T-cell (primary cell): ENCODE data around the gene LHCGR. TPM values are rescaled to one million over a fixed set of nuclear protein-coding genes. Genes with fewer than 3 reads are reported as not detected.

Experiments
- ATAC-seq, 4 experiments: fragments of 200-7000 bp in 3 of 4; fragments of 150-1000 bp in 1 of 4; cut with Tn5 transposase; replicated peaks in 1 of 4; 1 replicate in 3 of 4; 2 replicates in 1 of 4; pipeline ENCODE4 v1.10.0; 2021; ENCODE audit warnings: moderate library complexity in 3 of 4, mild to moderate bottlenecking in 2 of 4, moderate number of reproducible peaks in 1 of 4
- CTCF ChIA-PET, 2 donors: fragments of 300-600 bp; sonication (Branson Sonifier 250); formaldehyde crosslinking; loops; one replicate each; lab custom pipeline; 2022; ENCODE audit warnings: antibody characterized with exemption in 2 of 2; lab: Charles Lee
- POLR2A ChIA-PET, 2 donors: fragments of 300-600 bp; sonication (Branson Sonifier 250); formaldehyde crosslinking; loops; one replicate each; lab custom pipeline; 2022; ENCODE audit warnings: antibody characterized with exemption in 2 of 2; lab: Charles Lee
- DNase-seq, 35 experiments: peaks; one replicate each; pipeline versions ENCODE4 v3.0.0 to v3.0.0-alpha.2; 2013 to 2023
- H3K27ac ChIP-seq: one replicate; pipeline ENCODE4 v1.5.1; 2013; ENCODE audit warnings: low read length
- H3K27me3 ChIP-seq, 2 experiments: replicated peaks in 1 of 2; 1 replicate in 1 of 2; 2 replicates in 1 of 2; pipeline versions ENCODE4 v1.6.1 to v1.7.0; 2013; ENCODE audit warnings: low read length in 1 of 2, mixed read lengths in 1 of 2; ENCODE audit not compliant: control insufficient read depth in 2 of 2, insufficient read depth in 2 of 2; ENCODE audit errors: extremely low read depth in 1 of 2
- H3K36me3 ChIP-seq, 2 donors: 1 replicate in 1 of 2; 2 replicates in 1 of 2; pipeline versions ENCODE4 v1.6.1 to v1.7.0; 2013; ENCODE audit warnings: low read length in 1 of 2; ENCODE audit not compliant: control insufficient read depth in 2 of 2, insufficient read depth in 1 of 2; ENCODE audit errors: extremely low read depth in 1 of 2
- H3K4me1 ChIP-seq, 2 experiments: 1 replicate in 1 of 2; 2 replicates in 1 of 2; pipeline versions ENCODE4 v1.6.1 to v1.7.0; 2013; ENCODE audit warnings: low read length in 2 of 2, mixed read lengths in 1 of 2; ENCODE audit not compliant: insufficient read depth in 2 of 2, control insufficient read depth in 1 of 2; ENCODE audit errors: extremely low read depth in 1 of 2
- H3K4me3 ChIP-seq, 2 donors: 1 replicate in 1 of 2; 2 replicates in 1 of 2; pipeline versions ENCODE4 v1.5.1 to v1.7.0; 2013; ENCODE audit warnings: mild to moderate bottlenecking in 2 of 2, low read length in 1 of 2, moderate library complexity in 1 of 2; ENCODE audit not compliant: control insufficient read depth in 1 of 2; ENCODE audit errors: extremely low read depth in 1 of 2
- H3K9me3 ChIP-seq: 2 replicates; pipeline ENCODE4 v1.7.0; 2013
- H3K27ac Mint-ChIP-seq, 2 donors: one replicate each; pipeline ENCODE4 v1.8.0; 2020 to 2021; ENCODE audit warnings: mild to moderate bottlenecking in 2 of 2, mixed read lengths in 2 of 2
- H3K27me3 Mint-ChIP-seq, 2 donors: one replicate each; pipeline ENCODE4 v1.8.0; 2021 to 2022; ENCODE audit warnings: mixed read lengths in 2 of 2
- H3K36me3 Mint-ChIP-seq: one replicate; pipeline ENCODE4 v1.8.0; 2021; ENCODE audit warnings: mixed read lengths
- H3K4me1 Mint-ChIP-seq, 3 donors: one replicate each; pipeline ENCODE4 v1.8.0; 2020 to 2022; ENCODE audit warnings: mixed read lengths in 3 of 3, mild to moderate bottlenecking in 1 of 3
- H3K4me3 Mint-ChIP-seq, 3 donors: one replicate each; pipeline ENCODE4 v1.8.0; 2020 to 2022; ENCODE audit warnings: mild to moderate bottlenecking in 3 of 3, mixed read lengths in 3 of 3, moderate library complexity in 3 of 3
- H3K9me3 Mint-ChIP-seq, 3 donors: one replicate each; pipeline ENCODE4 v1.8.0; 2020 to 2022; ENCODE audit warnings: mixed read lengths in 3 of 3
- WGBS: methylation state at CpG from one replicate; pipeline ENCODE4 v1.1.5; 2013; ENCODE audit warnings: missing lambda C conversion rate; ENCODE audit not compliant: insufficient coverage; 5-methylcytosine and 5-hydroxymethylcytosine counted together
- total RNA-seq, 35 experiments: library from RNA in 6 of 35; stranded (reverse) in 6 of 35; fragments of 120-200 nt in 1 of 35; gene quantifications; one replicate each; pipeline versions ENCODE4 v1.2.1 to v1.2.4 and lab custom pipeline; 2013 to 2026

LHCGR gene
- total RNA-seq, 5 donors from 2014 or later (not counting 1 experiment from before 2014, with no cell fraction given), result not detected

DNA sequence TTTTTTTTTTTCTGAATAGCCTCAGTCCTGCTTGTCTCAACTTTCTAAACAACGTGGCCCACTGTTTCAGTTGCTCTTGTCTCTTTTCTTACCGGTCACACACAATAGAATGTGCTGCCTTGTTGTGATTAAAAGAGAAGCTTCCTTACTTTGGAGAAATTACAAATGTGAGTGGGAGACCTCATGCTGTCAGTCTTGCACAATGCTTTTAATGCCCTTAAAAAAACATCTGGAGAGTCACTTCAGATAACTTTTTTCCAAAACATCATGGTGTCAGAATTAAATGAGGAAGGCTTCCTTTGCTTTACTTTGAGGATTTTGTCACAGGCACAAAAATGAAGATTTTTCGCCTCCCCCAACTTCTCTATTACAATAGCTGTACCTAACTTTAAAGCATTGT is 37.7 kb downstream of the LHCGR start:
- H3K36me3 Mint-ChIP-seq, result no peaks in the 10 kb centered on the region
- POLR2A ChIA-PET, result no interaction called here
- H3K27me3 ChIP-seq, result no peaks in the 10 kb centered on the region
- H3K4me3 Mint-ChIP-seq, result no peak overlapping the region
- H3K9me3 Mint-ChIP-seq, result no peaks in the 10 kb centered on the region
- H3K36me3 ChIP-seq, result no peaks in the 10 kb centered on the region
- CTCF ChIA-PET, result no interaction called here
- ATAC-seq, result no peak
- peaks cover 0 to 12% (median 0%) of the 10 kb centered on the region in 3 donors for H3K4me1 Mint-ChIP-seq
- no CpG with 5 or more reads among the region's 3 CpGs for WGBS
- no peak overlapping the region for H3K27ac ChIP-seq
- H3K27me3 Mint-ChIP-seq, result peaks cover 5 to 14% of the 10 kb centered on the region in 2 donors
- DNase-seq, result no peak
- no peaks in the 10 kb centered on the region for H3K4me1 ChIP-seq
- H3K27ac Mint-ChIP-seq, result no peak overlapping the region
- no peak overlapping the region for H3K4me3 ChIP-seq
- no peaks in the 10 kb centered on the region for H3K9me3 ChIP-seq

DNA sequence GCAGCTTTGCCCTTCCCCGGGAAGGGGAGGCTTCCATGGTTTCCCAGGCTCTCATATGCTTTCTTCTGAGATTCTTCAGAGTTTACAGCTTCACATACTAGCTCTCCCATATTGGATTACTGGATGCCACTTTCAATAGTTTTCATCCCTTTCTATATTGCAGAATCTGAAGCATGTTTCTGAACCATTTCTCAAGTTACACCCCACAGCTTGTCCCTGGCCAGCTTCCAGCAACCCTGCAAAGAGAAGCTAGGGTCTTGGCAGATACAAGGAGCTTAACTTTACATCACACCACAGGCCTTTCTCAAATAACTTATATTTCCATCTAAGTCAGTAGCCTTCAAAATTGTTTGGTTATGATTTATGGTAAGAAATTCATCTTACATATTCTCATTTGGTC is 39.6 kb downstream of the LHCGR start:
- H3K9me3 ChIP-seq, result no peaks in the 10 kb centered on the region
- no peaks in the 10 kb centered on the region for H3K9me3 Mint-ChIP-seq
- H3K27ac ChIP-seq, result no peak overlapping the region
- ATAC-seq, result no peak
- no peak for DNase-seq
- WGBS, result 80% methylated on average over 1 of the region's 1 CpG
- no peak overlapping the region for H3K4me3 Mint-ChIP-seq
- H3K4me1 ChIP-seq, result no peaks in the 10 kb centered on the region
- CTCF ChIA-PET, result no interaction called here
- POLR2A ChIA-PET, result no interaction called here
- H3K27ac Mint-ChIP-seq, result no peak overlapping the region
- H3K36me3 ChIP-seq, result no peaks in the 10 kb centered on the region
- no peaks in the 10 kb centered on the region for H3K36me3 Mint-ChIP-seq
- no peak overlapping the region for H3K4me3 ChIP-seq
- H3K27me3 Mint-ChIP-seq, result peaks cover 2 to 14% of the 10 kb centered on the region in 2 donors
- H3K27me3 ChIP-seq, result no peaks in the 10 kb centered on the region
- peaks cover 0 to 16% (median 0%) of the 10 kb centered on the region in 3 donors for H3K4me1 Mint-ChIP-seq

DNA sequence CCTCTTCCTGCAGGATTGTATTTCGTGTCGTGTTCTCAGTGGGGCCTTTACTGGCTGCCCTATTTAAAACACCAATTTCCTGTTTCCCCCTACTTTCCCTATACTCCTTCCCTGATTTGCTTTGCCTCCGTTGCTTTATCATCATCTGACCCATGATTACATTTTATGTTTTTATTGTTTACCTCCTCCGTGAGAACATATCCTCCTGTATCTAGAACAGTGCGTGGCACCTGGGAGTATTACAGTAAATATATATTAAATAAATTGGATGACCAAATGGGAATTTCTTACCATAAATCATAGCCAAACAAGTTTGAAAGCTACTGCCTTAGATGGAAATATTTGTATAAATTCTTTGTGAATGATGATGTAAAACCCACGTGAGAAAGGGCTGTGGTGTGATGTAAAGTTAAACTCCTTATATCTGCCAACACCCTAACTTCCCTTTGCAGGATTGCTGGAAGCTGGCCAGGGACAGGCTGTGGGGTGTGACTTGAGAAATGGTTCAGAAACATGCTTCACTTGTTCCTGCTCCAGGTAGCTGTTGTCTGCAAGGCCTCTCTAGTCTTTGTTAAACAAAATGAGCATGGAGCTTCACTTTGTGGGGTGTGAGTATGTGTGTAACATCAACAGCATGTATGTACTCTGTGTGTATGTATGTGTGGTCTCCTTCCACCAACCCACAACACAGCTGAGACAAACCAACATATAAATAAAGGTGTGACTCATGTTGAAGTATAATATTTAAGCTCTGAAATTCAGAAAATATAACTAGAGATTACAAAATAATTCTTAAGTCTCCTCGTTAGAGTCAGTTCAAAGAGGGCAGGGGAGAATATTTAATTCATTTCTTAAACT is 40.3 kb downstream of the LHCGR start:
- no peaks in the 10 kb centered on the region for H3K9me3 Mint-ChIP-seq
- DNase-seq, result no peak
- ChIA-PET POLR2A (no interaction called here), CTCF (no interaction called here)
- no peak overlapping the region for H3K4me3 Mint-ChIP-seq
- Histone ChIP-seq H3K27ac (no peak overlapping the region), H3K4me1 (no peaks in the 10 kb centered on the region), H3K9me3 (no peaks in the 10 kb centered on the region), H3K4me3 (no peak overlapping the region), H3K27me3 (no peaks in the 10 kb centered on the region), H3K36me3 (no peaks in the 10 kb centered on the region)
- H3K36me3 Mint-ChIP-seq, result no peaks in the 10 kb centered on the region
- WGBS, result 81% methylated on average over 3 of the region's 7 CpGs
- H3K27ac Mint-ChIP-seq, result no peak overlapping the region
- H3K27me3 Mint-ChIP-seq, result peaks cover 8 to 10% of the 10 kb centered on the region in 2 donors
- no peak for ATAC-seq
- peaks cover 0 to 16% (median 0%) of the 10 kb centered on the region in 3 donors for H3K4me1 Mint-ChIP-seq

DNA sequence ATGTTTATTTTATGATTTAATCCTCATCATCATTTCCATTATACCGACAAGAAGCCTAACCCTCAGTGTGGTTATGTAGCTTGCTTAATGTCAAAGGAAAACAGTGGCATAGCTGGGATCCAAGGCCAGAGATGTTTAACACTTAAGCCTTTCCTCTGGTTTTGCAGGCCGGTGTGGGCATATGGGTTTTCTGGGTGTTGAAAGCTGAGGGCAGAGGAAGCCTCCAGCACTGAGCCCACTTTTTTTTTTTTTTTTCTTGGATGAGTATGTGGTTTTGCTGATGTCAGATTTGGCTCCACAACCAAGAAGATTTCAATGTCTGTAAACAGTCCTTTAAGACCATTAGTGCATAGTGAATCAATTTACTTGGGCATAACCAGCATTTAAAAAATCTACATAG is 41.3 kb downstream of the LHCGR start:
- H3K27ac ChIP-seq, result no peak overlapping the region
- DNase-seq, result no peak
- H3K4me3 ChIP-seq, result no peak overlapping the region
- Mint-ChIP-seq H3K4me3 (no peak overlapping the region), H3K27ac (no peak overlapping the region), H3K27me3 (peaks cover 0 to 9% of the 10 kb centered on the region in 2 donors), H3K36me3 (no peaks in the 10 kb centered on the region), H3K4me1 (peaks cover 0 to 16% (median 0%) of the 10 kb centered on the region in 3 donors), H3K9me3 (no peaks in the 10 kb centered on the region)
- no peaks in the 10 kb centered on the region for H3K4me1 ChIP-seq
- ATAC-seq, result peak in 1 of 4 experiments; percentile 16
- ChIA-PET POLR2A (no interaction called here), CTCF (no interaction called here)
- H3K36me3 ChIP-seq, result no peaks in the 10 kb centered on the region
- no peaks in the 10 kb centered on the region for H3K9me3 ChIP-seq
- no peaks in the 10 kb centered on the region for H3K27me3 ChIP-seq
- WGBS, result 100% methylated on average over 1 of the region's 2 CpGs

GRCh38 chr2:48713647-48714046 is 41.9 kb downstream of the LHCGR start:
- no peaks in the 10 kb centered on the region for H3K27me3 ChIP-seq
- ATAC-seq (peak in 2 of 4 experiments; percentile 52 to 91), DNase-seq (peak in 6 of 35 experiments; percentile 2 to 33 (median 5))
- ChIA-PET POLR2A (no interaction called here), CTCF (no interaction called here)
- peak overlapping the region in 1 of 2 donors; percentile 74 for H3K27ac Mint-ChIP-seq
- WGBS, result no CpG with 5 or more reads among the region's 1 CpG
- H3K4me1 Mint-ChIP-seq, result peaks cover 0 to 16% (median 0%) of the 10 kb centered on the region in 3 donors
- H3K9me3 Mint-ChIP-seq, result no peaks in the 10 kb centered on the region
- no peaks in the 10 kb centered on the region for H3K36me3 ChIP-seq
- H3K4me3 ChIP-seq, result no peak overlapping the region
- H3K9me3 ChIP-seq, result no peaks in the 10 kb centered on the region
- H3K36me3 Mint-ChIP-seq, result no peaks in the 10 kb centered on the region
- H3K27me3 Mint-ChIP-seq, result peaks cover 0 to 9% of the 10 kb centered on the region in 2 donors
- H3K27ac ChIP-seq, result no peak overlapping the region
- no peaks in the 10 kb centered on the region for H3K4me1 ChIP-seq
- H3K4me3 Mint-ChIP-seq, result peak overlapping the region in 1 of 3 donors; percentile 25

DNA sequence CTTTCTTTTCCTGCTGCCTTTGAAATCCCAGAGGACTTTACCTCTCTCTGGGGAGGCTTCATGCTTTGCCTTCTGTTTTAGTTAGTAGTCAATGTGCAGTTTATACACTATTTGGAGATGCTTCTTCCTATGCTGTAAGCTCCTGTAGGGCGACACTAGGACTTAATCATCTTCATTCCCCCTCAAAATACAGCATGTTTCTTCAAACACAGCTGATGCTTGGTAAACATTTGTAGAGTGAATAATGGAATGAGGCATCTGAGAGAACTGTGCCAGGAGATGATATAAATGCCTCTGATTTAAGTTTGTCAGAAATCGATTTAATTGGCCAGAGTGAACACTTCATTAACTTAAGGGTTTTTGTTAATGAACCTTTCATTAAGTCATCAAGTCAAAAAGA is 43.4 kb downstream of the LHCGR start:
- no CpG with 5 or more reads among the region's 2 CpGs for WGBS
- ChIA-PET POLR2A (no interaction called here), CTCF (no interaction called here)
- H3K4me3 Mint-ChIP-seq, result no peak overlapping the region
- no peak overlapping the region for H3K27ac Mint-ChIP-seq
- no peaks in the 10 kb centered on the region for H3K9me3 Mint-ChIP-seq
- Histone ChIP-seq H3K9me3 (no peaks in the 10 kb centered on the region), H3K4me3 (no peak overlapping the region), H3K36me3 (no peaks in the 10 kb centered on the region), H3K27me3 (peaks cover 0 to 2% of the 10 kb centered on the region in 2 experiments), H3K4me1 (no peaks in the 10 kb centered on the region), H3K27ac (no peak overlapping the region)
- H3K27me3 Mint-ChIP-seq, result peaks cover 0 to 9% of the 10 kb centered on the region in 2 donors
- DNase-seq, result no peak
- H3K4me1 Mint-ChIP-seq, result peaks cover 0 to 17% (median 0%) of the 10 kb centered on the region in 3 donors
- ATAC-seq, result no peak
- H3K36me3 Mint-ChIP-seq, result no peaks in the 10 kb centered on the region
